NCI-H510A (cell line): ENCODE data around the gene ANKRD2.
"Not testable (repeated sequence)": the region's sequence is repeated elsewhere in the genome, so short reads cannot be mapped to it uniquely, and the experiment has no call there.

Source experiments
- DNase-seq: peaks from one replicate; lab custom pipeline; 2025; lab: John Stamatoyannopoulos, UW

Gene ANKRD2, protein sequence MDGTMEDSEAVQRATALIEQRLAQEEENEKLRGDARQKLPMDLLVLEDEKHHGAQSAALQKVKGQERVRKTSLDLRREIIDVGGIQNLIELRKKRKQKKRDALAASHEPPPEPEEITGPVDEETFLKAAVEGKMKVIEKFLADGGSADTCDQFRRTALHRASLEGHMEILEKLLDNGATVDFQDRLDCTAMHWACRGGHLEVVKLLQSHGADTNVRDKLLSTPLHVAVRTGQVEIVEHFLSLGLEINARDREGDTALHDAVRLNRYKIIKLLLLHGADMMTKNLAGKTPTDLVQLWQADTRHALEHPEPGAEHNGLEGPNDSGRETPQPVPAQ

DNA sequence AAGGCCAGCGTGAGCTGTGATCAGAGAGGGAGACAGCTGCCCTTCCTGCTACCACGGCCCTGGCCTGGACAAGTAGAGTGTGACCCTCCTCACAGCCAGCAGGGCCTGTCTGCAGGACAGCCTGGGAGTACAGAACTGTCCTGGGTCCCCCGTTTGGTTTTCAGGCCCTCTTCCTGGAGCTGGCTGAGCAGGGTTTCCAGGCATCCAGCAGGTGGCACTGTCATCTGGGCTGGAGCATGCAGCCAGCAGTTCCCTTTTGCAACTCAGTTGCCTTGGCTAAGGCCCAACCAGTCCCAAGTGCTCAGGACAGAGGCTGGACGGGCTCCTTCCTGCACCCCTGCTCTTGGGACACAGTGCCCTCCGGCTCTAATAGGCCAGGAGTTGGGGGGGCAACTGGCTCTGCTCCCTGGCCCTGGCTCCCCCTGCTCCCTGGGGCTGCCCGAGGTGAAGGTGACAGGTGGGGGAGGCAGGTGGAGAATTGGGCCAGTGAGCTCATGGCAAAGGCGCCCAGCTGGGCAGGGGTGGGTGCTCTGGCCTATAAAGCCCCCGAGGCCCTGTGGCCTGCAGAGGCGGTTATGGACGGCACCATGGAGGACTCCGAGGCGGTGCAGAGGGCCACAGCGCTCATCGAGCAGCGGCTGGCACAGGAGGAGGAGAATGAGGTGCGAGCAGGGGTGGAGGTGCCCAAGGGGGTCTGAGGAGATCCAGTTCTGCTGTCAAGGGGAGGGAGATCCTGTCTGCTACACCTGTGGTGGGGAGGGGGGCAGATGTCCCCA is at the start of gene ANKRD2:
Gene ANKRD2 (plus strand): TSS at position 566 of the 776 bp plus-strand sequence. CDS start 10 bp downstream, at position 576.
- no peak for DNase-seq

DNA sequence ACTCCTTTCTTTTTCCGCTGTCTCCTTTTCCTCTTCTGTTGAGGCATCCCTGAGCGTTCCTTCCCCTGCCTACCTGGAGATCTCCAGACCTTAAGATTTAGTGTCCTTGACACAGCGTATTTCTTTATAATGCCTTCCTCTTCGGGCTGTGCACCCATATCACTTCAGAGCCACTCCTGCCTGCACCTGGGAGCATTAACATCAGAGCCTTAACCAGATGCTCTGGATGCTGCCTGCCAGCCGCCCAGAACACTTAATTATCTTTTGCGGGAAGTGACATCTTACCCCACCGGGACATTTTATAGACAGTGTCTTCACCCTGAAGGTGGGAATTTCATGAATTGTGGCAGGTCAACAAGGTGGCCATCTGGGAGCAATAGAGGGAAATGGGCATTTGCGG is 49.6 kb upstream of the ANKRD2 start:
- DNase-seq = no peak

DNA sequence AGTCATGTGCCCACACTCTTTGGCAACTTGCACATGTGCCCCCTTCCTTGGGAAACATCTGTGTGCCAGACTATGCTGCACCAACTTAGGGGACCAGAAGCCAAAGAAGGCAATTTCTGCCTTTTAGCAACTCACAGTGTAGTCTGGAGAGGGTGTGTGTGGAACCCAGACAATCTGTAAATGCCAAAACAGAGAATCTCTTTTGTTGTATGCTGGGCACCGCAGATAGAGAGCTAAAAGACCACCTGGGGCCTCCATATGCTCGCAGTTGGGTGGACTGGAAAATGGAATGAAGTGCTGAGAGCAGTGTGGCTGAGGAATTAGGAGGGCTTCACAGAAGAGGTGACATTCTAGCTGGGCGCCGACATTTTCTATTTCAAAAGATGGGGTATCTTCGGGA is 47.5 kb upstream of the ANKRD2 start:
- DNase-seq = no peak

DNA sequence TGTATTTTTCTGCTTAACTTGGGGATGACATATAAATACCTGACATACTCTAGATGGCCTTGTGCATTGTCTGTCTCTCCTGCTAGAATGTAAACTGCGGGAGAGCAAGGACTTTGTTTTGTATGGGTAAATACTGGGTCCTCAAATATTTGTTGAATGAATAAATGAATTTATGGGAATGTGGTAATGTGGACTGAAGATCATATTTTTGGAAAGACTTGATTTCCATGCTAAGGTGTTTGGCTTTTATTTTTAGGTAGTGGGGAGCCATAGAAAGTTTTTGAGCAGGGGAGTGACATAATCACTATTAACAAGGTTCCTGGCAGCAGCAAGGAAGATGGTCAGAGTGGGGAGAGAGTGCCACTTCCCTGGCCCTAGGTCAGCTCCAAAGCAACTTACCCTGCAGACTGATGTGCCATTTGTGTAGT is 46.9 kb upstream of the ANKRD2 start:
- no peak for DNase-seq

DNA sequence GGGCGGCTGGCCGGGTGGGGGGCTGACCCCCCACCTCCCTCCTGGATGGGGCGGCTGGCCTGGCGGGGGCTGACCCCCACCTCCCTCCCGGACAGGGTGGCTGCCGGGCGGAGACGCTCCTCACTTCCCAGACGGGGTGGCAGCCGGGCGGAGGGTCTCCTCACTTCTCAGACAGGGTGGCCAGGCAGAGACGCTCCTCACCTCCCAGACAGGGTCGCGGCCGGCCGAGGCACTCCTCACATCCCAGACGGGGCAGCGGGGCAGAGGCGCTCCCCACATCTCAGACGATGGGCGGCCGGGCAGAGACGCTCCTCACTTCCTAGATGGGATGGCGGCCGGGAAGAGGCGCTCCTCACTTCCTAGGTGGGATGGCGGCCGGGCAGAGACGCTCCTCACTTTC is 43.7 kb upstream of the ANKRD2 start:
- DNase-seq = not testable (repeated sequence)

DNA sequence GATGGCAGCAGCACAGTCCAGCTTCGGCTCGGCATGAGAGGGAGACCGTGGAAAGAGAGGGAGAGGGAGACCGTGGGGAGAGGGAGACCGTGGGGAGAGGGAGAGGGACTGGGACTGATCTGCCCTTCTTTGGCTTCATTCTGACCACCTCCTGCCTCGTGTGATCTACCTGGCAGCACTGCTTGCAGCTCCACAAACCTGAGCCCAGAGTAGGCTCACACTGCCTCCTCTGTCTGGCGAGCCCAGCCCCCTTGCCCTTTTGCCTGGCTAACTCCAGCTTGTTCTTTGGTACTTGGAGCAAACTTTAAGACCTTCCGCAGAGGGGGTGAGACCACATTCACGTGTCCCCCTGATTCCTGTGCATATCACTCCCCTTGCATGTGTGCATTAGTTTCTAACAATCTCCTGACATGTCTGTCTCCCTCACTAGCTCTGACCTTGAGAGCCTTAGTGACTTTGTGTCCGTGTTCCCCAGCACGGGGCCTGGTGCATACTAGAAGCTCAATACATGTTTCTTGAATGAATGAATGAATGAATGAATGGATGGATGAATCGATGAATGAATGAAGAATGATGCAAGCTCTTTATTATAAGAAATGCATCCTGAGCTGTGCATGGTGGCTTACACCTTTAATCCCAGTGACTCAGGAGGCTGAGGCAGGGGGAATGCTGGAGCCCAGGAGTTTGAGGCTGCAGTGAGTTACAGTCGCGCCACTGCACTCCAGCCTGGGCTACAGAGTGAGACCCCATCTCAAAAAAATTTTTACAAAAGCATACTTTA is 42.7 kb upstream of the ANKRD2 start:
- no peak for DNase-seq

DNA sequence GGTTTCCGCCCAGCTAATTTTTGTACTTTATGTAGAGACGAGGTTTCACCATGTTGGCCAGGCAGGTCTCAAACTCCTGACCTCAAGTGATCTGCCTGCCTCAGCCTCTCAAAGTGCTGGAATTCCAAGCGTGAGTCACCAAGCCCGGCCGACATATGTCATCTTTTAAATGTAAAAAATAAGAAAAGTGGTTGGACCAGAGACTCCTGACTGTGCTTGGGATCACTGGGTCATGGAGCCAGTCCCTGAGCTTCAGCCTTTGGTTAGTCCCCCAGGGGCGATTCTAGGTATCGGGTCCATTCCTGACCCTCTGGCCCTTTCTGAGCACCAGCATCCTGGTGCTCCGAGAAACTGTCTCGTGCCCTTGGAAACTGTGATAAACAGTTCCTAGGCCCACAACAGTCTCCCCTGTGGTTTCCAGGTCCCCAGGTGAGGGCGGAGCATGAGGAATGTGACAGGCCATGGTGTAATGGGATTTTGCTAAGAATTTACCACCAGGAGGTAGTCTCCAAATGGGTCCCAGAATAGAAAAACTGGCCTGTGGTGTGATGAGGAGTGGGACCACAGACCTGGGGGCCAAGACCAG is 41.1 kb upstream of the ANKRD2 start:
- DNase-seq = no peak

DNA sequence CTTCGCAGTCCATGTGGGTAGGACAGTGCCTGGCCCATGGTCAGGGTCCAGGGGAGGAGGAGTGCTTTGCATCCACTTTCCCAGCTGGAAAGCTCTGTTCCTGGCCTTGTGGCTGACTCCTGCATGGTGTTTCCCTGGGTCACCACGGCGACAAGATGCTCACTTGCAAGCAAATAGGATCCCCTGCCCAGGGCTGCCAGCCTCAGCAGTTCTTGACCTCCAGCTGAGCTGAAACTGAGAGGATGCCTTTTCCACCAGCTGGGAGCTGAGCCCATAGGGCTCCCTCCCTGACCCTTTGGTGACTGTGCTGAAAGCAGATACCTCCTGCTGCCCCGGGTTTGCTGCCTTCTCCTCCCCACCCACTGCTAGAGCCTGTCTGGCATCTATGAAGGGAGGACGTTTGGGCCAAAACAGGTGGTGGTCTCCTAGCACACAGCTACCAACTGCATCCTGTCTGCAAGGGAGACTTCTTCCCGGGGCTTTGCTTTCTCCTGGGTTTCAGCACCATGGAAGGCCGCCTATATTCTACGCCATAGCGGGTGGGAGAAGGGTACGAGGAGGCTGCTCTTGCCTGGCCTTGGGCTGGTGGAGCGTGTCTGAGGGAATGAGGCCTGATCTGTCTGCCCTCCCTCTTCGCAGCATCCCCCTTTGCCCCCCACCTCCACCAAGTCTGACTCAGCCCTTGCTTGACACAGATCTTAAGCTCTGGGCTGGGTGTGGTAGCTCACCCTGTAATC is 39.5 kb upstream of the ANKRD2 start:
- DNase-seq = no peak

DNA sequence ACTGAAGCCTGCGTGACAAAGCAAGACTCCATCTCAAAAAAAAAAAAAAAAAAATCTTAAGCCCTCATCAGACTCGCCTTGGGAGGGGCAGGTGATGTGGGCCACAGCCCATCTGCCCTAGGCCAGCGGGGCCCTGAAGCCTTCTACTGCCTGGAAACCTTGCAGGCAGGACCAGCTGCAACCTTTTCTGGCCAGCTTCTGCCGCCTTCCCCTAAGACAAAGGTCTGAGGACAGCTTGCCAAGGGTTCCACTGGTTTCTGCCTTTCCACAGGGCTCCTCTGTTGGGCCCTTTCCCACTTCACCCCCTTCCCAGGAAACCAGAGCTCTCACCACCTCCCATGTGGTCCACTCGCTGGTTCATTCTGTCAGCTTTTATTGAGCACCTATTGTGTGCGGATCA is 38.7 kb upstream of the ANKRD2 start:
- DNase-seq = no peak

DNA sequence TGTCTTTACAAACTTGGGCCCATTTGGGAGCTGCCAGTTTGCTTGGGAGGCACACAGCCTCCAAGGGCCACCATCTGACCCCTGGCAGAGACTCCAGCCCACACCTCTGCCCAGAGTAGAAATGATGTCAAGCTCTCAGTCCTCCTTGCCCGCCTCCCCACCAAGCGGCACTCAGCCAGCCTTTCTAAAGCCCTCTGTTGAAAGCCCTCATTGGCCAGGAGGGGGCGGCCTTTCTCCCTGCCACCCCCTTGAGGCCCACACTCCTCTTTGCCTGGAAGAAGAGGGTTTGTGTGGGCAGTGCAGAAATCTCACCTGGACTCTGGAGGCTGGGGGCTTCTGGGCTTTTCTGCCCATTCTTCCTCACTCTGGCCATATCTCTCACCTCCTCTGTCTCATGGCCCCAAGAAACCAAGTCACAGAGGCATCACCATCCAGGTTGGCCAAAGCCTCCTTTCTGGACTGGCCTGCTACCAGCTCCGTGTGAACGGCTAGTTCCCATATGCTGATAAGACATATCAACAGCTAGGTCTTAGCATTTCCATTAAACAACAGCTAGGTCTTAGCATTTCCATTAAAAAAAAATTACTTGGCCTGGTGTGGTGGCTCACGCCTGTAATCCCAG is 37.7 kb upstream of the ANKRD2 start:
- DNase-seq = no peak

DNA sequence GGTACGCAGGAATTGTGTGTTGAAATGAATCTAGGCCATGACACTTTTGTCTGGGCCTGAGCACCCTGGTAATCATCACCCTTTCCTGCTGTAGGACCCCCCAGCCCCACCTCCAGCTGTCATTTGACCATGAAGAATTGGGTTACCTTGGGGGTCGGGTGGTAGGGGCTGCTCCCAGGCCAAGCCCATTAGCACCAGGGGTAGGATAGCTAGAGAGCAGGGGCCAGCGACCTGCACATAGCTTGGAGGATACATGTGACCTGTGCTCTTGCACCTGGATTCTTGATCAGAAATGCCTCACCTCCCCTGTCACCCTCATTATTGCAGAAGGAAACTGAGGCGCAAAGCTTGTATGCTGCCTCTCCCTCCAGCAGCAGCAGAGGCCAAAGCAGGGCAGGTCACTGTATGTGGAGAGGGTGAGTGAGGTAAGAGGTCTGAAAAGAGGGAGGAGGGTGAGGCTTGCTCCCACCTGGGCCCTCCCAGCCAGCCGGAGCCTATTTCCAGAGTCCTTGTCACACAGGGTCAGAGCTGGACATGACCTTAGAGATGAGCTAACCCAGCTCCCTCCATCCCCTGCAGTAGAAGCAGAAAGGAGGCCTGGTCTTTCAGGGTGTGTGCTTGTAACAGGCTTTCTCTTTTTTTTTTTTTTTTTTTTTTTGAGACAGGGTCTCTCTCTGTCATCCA is 35.3 kb upstream of the ANKRD2 start:
- no peak for DNase-seq

DNA sequence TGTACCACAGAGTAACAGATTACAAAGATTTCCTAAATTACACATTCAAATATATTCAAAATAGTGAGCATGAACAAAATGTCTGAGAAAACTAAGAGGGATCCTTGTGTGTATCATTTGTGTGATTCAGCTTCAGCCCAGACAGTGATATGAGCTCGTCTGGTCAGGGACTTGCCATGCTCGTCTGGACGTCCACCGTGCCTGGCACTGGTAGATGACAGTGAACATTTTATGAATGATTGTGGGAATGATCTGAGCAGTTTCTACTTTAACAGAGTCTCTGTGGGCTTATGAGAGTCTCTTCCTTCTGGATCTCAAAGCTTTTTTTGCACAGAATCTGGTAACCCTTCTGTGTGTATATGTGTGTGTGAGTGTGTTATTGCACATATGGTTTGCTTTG is 34.2 kb upstream of the ANKRD2 start:
- no peak for DNase-seq

DNA sequence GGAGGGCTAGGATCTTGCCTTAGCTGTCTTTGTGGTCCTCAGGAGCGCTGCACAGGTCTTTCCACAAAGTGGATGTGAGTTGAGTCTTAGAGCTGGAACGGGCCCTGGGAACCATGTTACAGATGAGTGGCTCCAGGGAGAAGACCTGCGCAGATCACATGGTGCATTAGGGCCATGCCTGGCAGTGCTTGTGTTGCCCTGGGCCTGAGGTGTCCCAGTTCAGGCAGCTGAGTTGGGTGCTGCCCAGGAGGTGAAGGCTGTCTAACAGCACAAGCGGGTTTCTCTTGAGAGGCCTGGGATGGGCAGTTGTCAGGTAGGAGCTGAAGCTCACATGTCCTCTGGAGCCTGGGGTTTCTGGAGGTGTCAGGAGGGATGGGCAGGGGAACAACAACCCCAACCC is 33.7 kb upstream of the ANKRD2 start:
- DNase-seq = no peak

DNA sequence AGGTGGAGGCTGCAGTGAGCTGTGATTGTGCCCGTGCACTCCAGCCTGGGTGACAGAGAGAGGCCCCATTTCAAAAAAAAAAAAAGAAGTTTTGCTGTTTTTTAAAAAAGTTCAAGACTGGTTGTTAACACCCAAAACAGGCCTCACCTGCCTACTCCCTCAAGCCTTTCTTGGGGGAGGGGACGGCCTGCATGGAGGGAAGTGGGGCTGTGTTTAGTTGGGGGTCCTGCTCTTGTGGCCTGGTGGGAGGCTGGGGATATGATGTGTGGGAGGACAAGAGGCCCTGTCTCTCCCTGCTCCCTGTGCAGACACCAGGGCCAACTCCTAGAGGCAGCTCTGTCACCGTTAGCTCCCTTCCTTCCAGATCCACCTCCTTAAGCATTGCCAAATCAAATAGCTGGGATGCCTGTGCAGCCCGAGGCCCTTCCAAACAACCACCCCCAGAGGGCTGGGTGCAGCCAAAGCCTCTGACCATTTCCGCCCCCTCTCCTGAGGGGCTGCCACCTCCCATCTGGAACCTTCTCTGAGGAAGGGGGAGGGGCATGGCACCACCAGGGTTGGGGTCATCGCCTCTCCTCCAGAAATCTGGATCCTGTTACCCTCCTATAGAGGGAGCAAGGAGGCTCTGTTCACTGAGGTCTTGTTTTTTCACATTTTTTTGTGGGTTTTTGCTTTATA is 32.9 kb upstream of the ANKRD2 start:
- DNase-seq = no peak

DNA sequence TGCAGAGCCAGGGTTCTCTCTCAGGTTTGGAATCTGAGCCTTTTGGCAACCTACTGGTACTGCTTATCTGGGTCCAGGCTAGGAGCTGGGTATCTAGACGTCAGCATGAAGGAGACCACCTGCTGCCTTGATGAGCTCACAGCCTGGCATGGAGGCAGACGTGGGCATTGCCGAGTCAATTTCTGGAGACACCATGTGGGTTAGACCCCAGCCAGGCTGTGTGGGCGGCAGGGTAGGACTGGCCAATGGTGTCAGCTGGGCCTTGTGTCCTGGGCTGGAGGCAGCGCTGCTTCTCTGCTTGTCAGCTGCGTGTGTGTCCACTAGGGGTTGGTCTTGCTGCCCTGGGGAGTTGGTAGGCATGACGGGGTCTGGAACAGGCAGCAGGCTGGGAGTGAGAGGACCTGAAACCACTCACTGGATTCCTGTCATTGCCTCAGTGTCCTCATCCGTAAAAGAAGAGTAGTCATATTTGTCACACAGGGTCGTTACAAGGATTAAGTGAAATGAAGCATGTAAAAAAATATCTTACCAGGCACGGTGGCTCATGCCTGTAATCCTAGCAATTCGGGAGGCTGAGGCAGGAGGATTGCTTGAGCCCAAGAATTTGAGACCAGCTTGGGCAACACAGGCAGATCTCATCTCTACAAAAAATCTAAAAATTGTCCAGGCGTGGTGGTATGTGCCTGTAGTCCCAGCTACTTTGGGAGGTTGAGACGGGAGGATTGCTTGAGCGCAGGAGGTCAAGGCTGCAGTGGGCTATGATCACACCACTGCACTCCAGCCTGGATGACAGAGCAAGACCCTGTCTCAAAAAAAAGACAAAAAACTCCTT is 31.7 kb upstream of the ANKRD2 start:
- no peak for DNase-seq

DNA sequence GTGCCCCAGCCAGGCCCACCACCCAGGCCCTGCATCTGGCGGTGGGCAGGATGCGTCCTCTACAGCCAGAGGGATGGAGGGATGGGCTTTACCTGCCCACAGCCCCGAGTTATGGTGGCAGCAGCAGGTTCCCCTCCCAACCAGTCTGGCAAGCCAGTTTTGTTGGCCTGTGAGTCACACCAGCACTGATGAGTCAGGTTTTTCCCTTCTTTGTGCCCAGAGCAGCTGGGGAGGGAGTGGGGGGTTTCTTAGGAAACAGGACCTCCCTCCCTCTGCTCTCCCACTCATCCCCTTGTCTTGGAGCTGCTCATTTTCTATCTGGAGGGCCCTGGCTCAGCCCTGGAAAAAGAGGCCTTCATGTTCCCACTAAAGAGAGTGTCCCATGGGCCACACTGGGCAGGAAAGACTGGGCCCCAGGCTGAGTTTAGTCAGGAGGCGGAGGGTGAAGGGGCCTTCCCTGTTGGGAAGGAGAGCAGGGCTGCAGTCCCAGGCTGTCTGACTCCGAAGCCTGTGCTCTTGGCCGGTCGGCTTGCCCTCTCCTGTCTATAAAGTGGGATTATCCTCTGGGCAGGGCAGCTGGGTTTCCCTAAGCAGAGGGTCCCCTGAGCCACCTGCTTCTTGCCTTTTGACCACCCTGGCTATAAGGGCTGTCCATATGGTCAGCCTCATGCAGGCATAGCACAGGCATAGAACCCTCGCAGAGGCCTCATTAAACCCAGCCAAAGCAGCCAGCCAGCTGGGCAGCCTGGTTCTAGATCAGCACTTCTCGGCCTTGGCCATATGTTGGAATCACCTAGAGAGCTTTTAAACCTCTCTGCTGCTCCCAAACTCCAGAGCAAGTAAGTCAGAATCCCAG is 30.2 kb upstream of the ANKRD2 start:
- no peak for DNase-seq

DNA sequence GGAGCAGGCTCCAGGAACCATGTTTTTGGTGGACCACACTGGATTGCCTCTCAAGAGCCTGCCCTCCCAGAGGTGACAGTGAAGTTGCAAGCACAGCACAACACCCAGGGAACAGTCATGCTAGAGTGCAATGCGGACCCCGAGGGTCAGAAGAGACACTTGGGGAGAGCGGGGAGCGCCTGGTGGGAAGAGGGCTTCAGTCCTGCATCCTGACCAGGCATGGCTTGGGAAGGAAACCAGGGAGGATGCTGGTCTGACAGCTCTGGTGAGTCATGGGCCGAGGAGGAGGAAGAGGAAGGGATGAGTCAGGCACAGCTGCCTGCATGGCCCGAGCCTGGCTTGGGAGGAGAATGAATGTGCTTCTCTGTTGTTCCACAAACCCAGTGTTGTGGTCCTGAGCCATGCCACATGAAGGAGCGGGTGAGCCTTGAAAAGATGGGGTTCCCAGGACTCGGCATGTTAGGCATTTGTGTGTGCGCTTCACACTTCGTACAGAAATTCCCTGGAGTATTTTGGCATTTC is 29.5 kb upstream of the ANKRD2 start:
- no peak for DNase-seq
